AG10803 (cell line): ENCODE results near the gene NTNG2.

ENCODE experiments used
- DNase-seq: peaks from one replicate; pipeline ENCODE4 v3.0.0; 2010; ENCODE audit warnings: low read depth
- H3K4me3 ChIP-seq: 2 replicates; pipeline ENCODE4 v1.5.1; 2011; ENCODE audit warnings: mild to moderate bottlenecking, low read length, control low read depth
- CTCF ChIP-seq: conservative IDR thresholded peaks from 2 replicates; pipeline ENCODE4 v1.5.1; 2011; ENCODE audit warnings: mild to moderate bottlenecking, low read length, control low read depth, inconsistent platforms

NTNG2 gene

GRCh38 chr9:132243156-132244074 lies 81.6 kb downstream of the NTNG2 start:
- H3K4me3 ChIP-seq, result no peak overlapping the region
- TF ChIP-seq CTCF, result no peak
- no peak for DNase-seq

- peak; percentile 31 for DNase-seq
- no peak overlapping the region for H3K4me3 ChIP-seq
- TF ChIP-seq CTCF, result no peak
These were observed 83.0 kb downstream of the NTNG2 start for GRCh38 chr9:132244582-132245455.

- H3K4me3 ChIP-seq, result no peak overlapping the region
- no peak for DNase-seq
- no peak for TF ChIP-seq CTCF
These were observed 83.6 kb downstream of the NTNG2 start for GRCh38 chr9:132245465-132245864.

GRCh38 chr9:132247942-132248341 lies 86.1 kb downstream of the NTNG2 start:
- no peak for DNase-seq
- TF ChIP-seq CTCF, result no peak

GRCh38 chr9:132249123-132249522 lies 87.3 kb downstream of the NTNG2 start:
- no peak for TF ChIP-seq CTCF
- DNase-seq, result no peak
- H3K4me3 ChIP-seq, result no peak overlapping the region

More at GRCh38 chr9:132247942-132248341, 86.1 kb downstream of the NTNG2 start:
- no peak overlapping the region for H3K4me3 ChIP-seq

- no peak for DNase-seq
- no peak for TF ChIP-seq CTCF
- no peak overlapping the region for H3K4me3 ChIP-seq
These were observed 87.8 kb downstream of the NTNG2 start for GRCh38 chr9:132249690-132250089.
